ENCODE measurements around the gene STEAP1. TPM values are rescaled to one million over a fixed set of nuclear protein-coding genes. Genes with fewer than 3 reads are reported as not detected.

The STEAP1 gene
- total RNA-seq, 1 donor = 39.1 TPM

GRCh38 chr7:90213521-90213920, 59.3 kb downstream of the STEAP1 start:
- Histone ChIP-seq H3K79me2 (ENCODE audit: insufficient read depth, low read length) (peaks cover 48% of the 10 kb centered on the region), H3K4me2 (ENCODE audit: insufficient read depth, low read length) (peak overlapping the region; percentile 96)

More at GRCh38 chr7:90213521-90213920, 59.3 kb downstream of the STEAP1 start:
- DNase-seq (ENCODE audit: insufficient read length, low spot score, missing footprints) = no peak
- Histone ChIP-seq H2AFZ (ENCODE audit: low read length) (no peak overlapping the region), H3K4me3 (ENCODE audit: insufficient read depth, low read length) (no peak overlapping the region), H3K4me1 (ENCODE audit: insufficient read depth, low read length) (peaks cover 20% of the 10 kb centered on the region), H4K20me1 (ENCODE audit: insufficient read depth, low read length) (no peaks in the 10 kb centered on the region), H3K36me3 (ENCODE audit: insufficient read depth, low read length) (no peaks in the 10 kb centered on the region), H3K9me3 (ENCODE audit: low read depth, low read length) (no peaks in the 10 kb centered on the region), H3K27me3 (ENCODE audit: insufficient read depth, low read length) (no peaks in the 10 kb centered on the region), H3K27ac (ENCODE audit: low read depth, low read length) (no peak overlapping the region)
- TF ChIP-seq, protein P1, sequence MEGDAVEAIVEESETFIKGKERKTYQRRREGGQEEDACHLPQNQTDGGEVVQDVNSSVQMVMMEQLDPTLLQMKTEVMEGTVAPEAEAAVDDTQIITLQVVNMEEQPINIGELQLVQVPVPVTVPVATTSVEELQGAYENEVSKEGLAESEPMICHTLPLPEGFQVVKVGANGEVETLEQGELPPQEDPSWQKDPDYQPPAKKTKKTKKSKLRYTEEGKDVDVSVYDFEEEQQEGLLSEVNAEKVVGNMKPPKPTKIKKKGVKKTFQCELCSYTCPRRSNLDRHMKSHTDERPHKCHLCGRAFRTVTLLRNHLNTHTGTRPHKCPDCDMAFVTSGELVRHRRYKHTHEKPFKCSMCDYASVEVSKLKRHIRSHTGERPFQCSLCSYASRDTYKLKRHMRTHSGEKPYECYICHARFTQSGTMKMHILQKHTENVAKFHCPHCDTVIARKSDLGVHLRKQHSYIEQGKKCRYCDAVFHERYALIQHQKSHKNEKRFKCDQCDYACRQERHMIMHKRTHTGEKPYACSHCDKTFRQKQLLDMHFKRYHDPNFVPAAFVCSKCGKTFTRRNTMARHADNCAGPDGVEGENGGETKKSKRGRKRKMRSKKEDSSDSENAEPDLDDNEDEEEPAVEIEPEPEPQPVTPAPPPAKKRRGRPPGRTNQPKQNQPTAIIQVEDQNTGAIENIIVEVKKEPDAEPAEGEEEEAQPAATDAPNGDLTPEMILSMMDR (IDR thresholded peaks at IDR 0.05; ENCODE audit: extremely low read depth, low read depth, low read length) = no peak

Other genes with a start within 250 kb of the STEAP1 start
- 9.8 and 18.6 TPM in 2 replicates for gene STEAP2, start 57.3 kb downstream of the STEAP1 start, total RNA-seq
- 5.4 and 8.8 TPM in 2 replicates for gene CFAP69, start 90.7 kb downstream of the STEAP1 start, total RNA-seq
- gene FAM237B, start 166.8 kb downstream of the STEAP1 start, total RNA-seq = not detected in 2 replicates
- gene GTPBP10, start 192.2 kb downstream of the STEAP1 start, total RNA-seq = 21.0 and 21.5 TPM in 2 replicates
- gene CLDN12, start 249.0 kb downstream of the STEAP1 start, total RNA-seq = 35.9 and 39.8 TPM in 2 replicates

Data from osteoblast (primary cell).